ENCODE measurements around the gene HIRA.
"Not testable (repeated sequence)": the region's sequence is repeated elsewhere in the genome, so short reads cannot be mapped to it uniquely, and the experiment has no call there.

The HIRA gene

DNA sequence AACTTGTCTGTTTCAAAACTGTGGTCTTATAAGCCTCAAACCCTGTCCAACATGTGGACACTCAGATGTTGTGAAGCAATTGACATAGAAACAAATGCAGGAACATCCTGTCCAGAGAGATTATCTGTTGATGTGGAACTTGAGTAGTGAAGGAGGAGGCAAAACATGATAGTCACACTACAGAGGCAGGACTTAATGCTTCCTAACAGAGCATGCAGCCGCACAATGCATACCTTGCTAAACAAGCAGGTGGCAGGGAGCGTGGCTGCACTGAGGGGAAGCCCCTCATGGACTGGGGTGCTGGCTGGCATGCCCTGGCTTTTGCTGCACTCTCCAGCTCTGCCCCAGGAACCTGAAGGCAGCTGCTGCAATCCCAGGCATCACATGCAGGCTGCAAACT is 10.6 kb upstream of the HIRA start:
- DNase-seq: no peak

DNA sequence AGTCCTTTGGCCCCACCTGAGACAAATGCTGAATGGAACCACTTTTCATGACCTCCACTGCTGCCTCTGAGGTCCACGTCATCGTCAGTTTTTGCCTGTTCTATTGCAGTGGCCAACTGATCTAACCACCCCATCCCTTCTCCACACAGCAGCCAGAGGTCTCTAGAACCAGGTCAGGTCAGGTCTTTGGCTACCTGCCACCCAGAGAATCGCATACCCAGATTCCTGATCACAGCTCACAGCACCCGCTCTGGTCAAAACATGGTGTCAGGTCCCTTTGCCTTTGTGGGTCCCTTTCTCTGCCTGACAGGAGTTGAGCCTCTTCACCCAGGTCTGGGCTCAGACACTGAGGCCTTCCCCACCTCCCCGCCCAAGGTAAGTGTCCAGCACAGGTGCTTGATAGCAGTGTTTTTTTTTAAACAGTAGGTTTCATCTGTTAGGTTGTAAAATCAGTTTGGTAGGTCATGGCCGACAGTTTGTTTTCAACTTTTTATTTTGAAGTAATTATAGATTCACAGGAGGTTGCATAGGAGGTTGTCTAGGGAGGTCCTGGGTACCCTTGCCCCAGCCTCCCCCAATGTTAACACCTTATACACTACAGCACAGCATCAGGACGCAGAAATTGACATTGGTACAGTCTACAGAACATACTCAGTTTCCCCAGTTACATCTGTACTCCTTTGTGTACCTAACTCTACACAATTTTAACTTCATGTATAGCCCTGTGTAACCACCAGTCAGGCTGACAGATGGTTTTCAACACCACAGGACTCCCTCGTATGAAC is 9.1 kb upstream of the HIRA start:
- no peak for DNase-seq

GRCh38 chr22:19438298-19438697 is 6.8 kb upstream of the HIRA start:
- DNase-seq: no peak

- not testable (repeated sequence) for DNase-seq
Measured at GRCh38 chr22:19436444-19437161, 5.1 kb upstream of the HIRA start.

DNA sequence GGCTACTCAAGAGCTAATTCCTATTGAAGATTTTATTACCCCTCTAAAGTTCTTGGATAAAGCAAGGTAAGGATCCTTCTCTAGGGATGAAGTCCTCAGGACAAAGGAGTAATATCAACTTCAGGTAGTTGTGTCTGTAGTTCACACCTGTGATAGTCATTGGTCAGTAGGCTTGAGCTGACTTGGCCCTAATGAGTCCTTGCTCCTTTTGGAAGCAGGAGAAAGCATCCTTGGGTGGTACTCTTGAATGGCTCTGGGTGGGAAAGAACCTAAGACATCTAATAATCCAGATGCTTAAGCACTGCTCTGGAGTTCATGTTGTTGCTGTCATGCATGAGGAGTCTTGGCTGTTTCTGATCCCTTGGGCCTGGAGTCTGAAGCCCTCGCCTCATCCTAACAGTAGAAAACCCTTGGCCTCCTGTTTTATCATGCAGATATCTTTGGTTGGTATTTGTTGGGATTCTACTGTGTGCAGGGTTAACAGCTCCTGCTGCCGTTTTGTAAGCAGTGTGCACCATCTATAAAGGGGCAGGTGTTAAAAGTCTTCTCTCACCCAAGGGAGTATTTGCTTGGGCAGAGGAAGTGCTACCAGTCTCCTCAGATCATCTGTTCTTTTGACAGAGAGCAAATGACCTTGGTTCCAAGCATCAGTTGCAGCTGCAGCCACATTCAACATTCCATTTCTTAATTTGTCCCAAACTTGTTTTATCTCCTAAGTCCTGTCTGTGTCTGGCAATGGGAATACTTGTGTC is 3.5 kb upstream of the HIRA start:
- no peak for DNase-seq

DNA sequence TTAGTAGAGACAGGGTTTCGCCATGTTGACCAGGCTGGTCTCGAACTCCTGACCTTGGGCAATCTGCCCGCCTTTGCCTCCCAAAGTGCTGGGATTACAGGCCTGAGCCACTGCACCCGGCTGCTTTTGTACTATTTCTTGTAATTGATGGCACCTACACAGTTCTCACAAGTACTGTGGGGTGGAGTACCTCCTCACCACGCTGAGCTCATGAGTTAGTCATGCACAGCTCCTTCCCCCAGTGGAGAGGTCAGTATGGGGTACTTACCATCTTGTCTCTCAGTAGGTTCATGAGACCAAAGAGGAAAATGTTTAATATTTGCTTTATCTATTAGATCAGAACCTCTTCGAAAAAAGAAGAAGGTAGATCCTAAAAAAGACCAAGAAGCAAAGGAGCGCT is 2.9 kb upstream of the HIRA start:
- no peak for DNase-seq

- DNase-seq: peak; percentile 90
Measured at GRCh38 chr22:19432133-19432851, 759 bp upstream of the HIRA start, which contains the start of gene MRPL40. Gene MRPL40, plus strand, starts transcription at chr22:19432545. Its CDS starts 10 bp downstream, at chr22:19432555.

GRCh38 chr22:19430890-19431541 is 517 bp downstream of the HIRA start:
- no peak for DNase-seq

- DNase-seq: peak; percentile 51
Measured at GRCh38 chr22:19429950-19430889, 1.3 kb downstream of the HIRA start.

DNA sequence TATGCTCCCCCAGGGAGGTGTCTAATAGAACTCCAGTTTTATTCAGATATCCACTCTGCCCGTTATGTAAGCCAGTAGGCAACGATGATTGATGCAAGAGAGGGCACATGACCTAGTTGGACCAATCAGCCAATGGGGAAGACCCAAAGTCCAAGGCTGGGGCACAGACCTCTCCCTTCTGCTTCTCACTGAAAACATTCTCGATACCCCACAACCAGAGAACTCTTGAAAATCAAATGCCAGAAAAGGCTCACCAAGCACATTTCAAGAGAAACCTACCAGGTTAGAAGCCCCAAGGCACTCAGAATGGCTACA is 7.4 kb downstream of the HIRA start:
- DNase-seq: no peak

GRCh38 chr22:19422440-19423301 is 8.9 kb downstream of the HIRA start:
- DNase-seq: no peak

GRCh38 chr22:19420321-19420720 is 11.2 kb downstream of the HIRA start:
- DNase-seq: no peak

DNA sequence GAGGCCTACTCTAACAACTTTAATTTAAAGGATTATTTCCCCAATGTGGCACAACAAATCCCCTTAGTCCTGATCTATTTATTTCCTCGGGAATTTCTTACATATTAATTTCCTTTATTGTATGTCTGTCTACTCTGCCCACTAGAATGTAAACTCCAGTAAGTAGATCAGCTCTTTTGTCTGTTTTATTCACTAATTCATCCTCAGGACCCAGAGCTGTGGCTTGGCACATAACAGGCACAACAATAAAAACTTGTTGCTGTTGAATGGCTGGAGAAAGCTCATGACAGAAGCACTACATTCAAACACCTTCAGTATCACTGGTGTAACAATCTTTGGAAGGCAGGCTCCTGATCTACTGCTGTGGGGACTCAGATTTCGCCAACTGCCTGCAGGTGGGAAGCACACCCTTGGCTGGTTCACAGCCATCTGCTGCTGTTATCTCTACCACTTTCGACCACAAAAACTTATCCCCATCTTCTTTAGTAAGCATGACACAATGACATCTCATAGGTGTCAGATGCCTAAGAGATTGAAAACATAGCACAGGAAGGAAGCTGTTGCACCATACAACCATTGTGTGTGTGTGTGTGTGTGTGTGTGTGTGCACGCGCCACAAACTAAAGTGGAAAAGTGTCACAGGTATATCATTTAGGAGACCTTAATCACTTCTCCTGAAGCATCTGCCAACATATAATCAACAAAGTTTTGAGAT is 11.9 kb downstream of the HIRA start:
- DNase-seq: peak; percentile 74

GRCh38 chr22:19419086-19419463 is 12.5 kb downstream of the HIRA start:
- no peak for DNase-seq

DNA sequence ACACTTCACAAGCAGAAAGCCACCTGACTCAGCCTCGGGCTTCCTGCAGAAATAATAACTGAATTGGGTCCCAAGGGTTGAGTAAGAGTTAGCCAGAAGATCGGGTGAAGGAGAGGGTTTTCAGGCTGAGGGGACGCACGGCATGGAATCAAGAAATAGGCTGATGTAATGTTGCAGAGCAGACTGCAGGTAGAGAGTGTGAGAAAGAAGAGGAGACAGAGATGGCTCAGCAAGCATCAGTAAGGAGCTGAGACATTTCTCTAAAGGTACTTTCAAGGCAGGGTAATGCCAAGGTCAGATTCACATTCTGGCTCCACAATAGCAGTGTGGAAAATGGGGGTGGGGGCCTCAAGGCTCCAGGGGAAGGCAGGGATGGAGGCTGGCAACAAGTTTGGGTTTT is 18.6 kb downstream of the HIRA start:
- DNase-seq: no peak

DNA sequence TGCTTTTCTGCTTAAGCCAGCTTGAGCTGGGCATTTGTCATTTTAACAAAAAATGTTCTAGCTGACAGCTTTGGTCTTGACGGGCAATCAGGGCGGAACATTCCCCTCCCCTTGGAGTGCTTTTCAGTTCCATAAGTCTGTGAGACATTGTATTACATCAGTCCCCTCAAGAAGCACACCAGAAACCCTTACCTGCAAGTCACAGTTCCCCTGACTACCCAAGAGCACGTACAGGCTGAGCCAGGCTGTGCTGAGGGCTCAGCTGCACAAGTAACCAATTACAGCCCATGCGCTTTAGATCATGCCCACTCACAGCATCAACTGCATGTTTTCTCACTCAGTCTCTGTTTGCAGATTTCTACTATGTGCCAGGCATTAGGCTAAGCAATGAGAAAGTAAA is 19.1 kb downstream of the HIRA start:
- no peak for DNase-seq

DNA sequence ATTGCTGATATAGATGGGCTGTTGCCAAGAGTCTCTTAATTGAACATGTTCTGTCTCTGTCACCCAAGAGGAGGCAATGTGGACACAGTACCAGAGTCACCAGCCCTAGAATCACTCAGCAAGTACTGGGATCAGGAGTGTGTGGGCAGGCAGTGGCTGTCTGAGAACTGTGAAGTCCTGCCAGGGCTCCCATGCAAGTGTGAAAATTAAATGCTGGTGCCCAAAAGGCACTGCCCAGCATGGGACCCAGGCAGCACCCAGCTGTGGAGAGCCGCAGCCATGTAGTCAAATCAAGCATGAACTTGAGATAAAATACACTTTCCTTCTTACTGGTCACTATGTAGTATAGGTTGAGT is 19.9 kb downstream of the HIRA start:
- no peak for DNase-seq

DNA sequence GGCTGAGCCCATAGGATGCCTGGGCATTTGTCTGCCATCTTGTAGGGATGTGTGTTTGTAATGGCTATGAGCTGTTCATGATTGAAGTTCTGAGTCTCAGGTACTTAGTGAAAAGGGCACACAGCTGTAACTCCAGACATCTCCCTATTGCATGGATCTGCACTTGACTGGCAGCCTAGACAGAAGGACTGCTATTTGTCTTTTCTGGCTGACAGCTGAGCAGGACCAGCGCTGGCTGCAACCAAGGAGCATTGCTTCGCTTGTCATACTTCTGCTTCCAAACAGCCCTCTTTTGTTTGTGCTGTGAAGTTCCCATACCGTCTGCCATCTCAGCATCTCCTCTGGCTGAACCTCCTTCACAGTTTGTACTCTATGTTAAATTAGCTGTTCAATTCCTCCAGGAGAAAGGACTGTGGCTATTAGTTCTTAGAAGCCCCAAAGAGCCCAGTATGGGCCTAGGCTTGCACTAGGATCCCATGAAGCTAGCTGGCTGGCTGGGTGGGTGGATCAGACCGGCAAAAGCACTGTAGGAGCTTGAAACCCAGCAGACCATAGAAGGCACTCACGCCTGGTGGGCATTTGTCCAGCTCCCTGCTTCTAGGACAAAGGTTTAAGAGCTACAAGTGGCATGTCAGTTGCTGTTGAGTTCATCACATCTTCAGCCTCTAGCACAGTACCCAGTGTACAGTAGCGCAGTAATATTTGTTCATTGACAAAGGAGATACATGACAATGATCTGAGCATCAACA is 20.4 kb downstream of the HIRA start:
- no peak for DNase-seq
